NOMO-1 treated with dmso at 0.1 percent for 144 hours (cell line): ENCODE measurements around the gene NT5DC4.

Experiments
- DNase-seq: peaks from one replicate; lab custom pipeline; 2025; ENCODE audit not compliant: unreplicated experiment; lab: John Stamatoyannopoulos, UW

The NT5DC4 gene

GRCh38 chr2:112722816-112723546 is 2.2 kb downstream of the NT5DC4 start:
- no peak for DNase-seq

GRCh38 chr2:112723547-112723940 is 2.7 kb downstream of the NT5DC4 start:
- DNase-seq, result no peak

GRCh38 chr2:112723995-112724394 is 3.2 kb downstream of the NT5DC4 start:
- DNase-seq, result no peak

GRCh38 chr2:112724591-112725525 is 4.0 kb downstream of the NT5DC4 start:
- DNase-seq, result peak; percentile 13

GRCh38 chr2:112725545-112726457 is 5.0 kb downstream of the NT5DC4 start:
- DNase-seq, result no peak

- DNase-seq, result peak; percentile 88
Measured at GRCh38 chr2:112726487-112727190, 5.8 kb downstream of the NT5DC4 start.

- no peak for DNase-seq
Measured at GRCh38 chr2:112727276-112728028, 6.6 kb downstream of the NT5DC4 start.

- DNase-seq, result no peak
Measured at GRCh38 chr2:112728029-112728362, 7.2 kb downstream of the NT5DC4 start.

GRCh38 chr2:112728378-112729175 is 7.8 kb downstream of the NT5DC4 start:
- no peak for DNase-seq

GRCh38 chr2:112730216-112730615 is 9.4 kb downstream of the NT5DC4 start:
- no peak for DNase-seq

GRCh38 chr2:112730791-112731190 is 10.0 kb downstream of the NT5DC4 start:
- DNase-seq, result no peak

- no peak for DNase-seq
Measured at GRCh38 chr2:112731479-112731878, 10.7 kb downstream of the NT5DC4 start.

GRCh38 chr2:112733456-112733855 is 12.6 kb downstream of the NT5DC4 start:
- DNase-seq, result no peak

GRCh38 chr2:112733871-112734270 is 13.1 kb downstream of the NT5DC4 start:
- no peak for DNase-seq

- DNase-seq, result no peak
Measured at GRCh38 chr2:112737542-112738232, 16.9 kb downstream of the NT5DC4 start.

GRCh38 chr2:112740527-112740926 is 19.7 kb downstream of the NT5DC4 start:
- DNase-seq, result no peak

- DNase-seq, result peak; percentile 48
Measured at GRCh38 chr2:112749755-112750559, 29.1 kb downstream of the NT5DC4 start.

GRCh38 chr2:112750560-112750843 is 29.7 kb downstream of the NT5DC4 start:
- DNase-seq, result no peak
